Tibial nerve (tissue), 4 donors: Measurements from ENCODE around the gene ATG10.

Experiments used
- CTCF ChIP-seq, 5 experiments: fragments of 200-600 bp in 3 of 5; fragments of 450-650 bp in 2 of 5; sonication (generic) in 3 of 5; IDR thresholded peaks; one replicate each; pipeline ENCODE4 v1.5.1; 2016 to 2019; ENCODE audit warnings: antibody characterized with exemption in 5 of 5, mild to moderate bottlenecking in 3 of 5, moderate library complexity in 2 of 5
- EP300 ChIP-seq, 2 donors: sonication (generic); formaldehyde crosslinking; IDR thresholded peaks; one replicate each; pipeline ENCODE4 v1.6.1; 2017; ENCODE audit warnings: antibody characterized with exemption in 2 of 2, mild to moderate bottlenecking in 1 of 2

- TF ChIP-seq CTCF (IDR thresholded peaks at IDR 0.05) (no peak), EP300 (IDR thresholded peaks at IDR 0.05) (no peak)
These were observed 196.5 kb downstream of the ATG10 start for GRCh38 chr5:82168294-82168693.
